Panc1 (cell line): ENCODE data around the gene OPTN. TPM values are rescaled to one million over a fixed set of nuclear protein-coding genes. Genes with fewer than 3 reads are reported as not detected.

Experiments used
- ATAC-seq: fragments of 200-7000 bp; cut with Tn5 transposase; 2 replicates; pipeline ENCODE4 v1.9.1; 2020; ENCODE audit warnings: mild to moderate bottlenecking, moderate library complexity
- BruUV-seq: library from RNA; stranded (reverse); fragments of 400-500 nt; replicated peaks from 2 replicates; lab custom pipeline; 2021; lab: Mats Ljungman, UMichigan
- CTCF ChIA-PET: fragments of 300-600 bp; sonication (Branson Sonifier 250); formaldehyde crosslinking; loops from one replicate; lab custom pipeline; 2022; ENCODE audit warnings: antibody characterized with exemption; lab: Charles Lee
- POLR2A ChIA-PET: fragments of 300-600 bp; sonication (Branson Sonifier 250); formaldehyde crosslinking; loops from one replicate; lab custom pipeline; 2022; ENCODE audit warnings: antibody characterized with exemption; lab: Charles Lee
- DNase-seq: peaks from one replicate; pipeline ENCODE4 v3.0.0-alpha.2; 2010; ENCODE audit warnings: low read depth, low spot score
- H3K27ac ChIP-seq: 2 replicates; pipeline ENCODE4 v1.5.1; 2011; ENCODE audit warnings: mild to moderate bottlenecking, low read length, inconsistent platforms
- H3K27me3 ChIP-seq: fragments of 200-500 bp; sonication (Bioruptor generic); 2 replicates; pipeline ENCODE4 v1.6.0; 2014; ENCODE audit warnings: low read length, inconsistent platforms; ENCODE audit not compliant: control insufficient read depth, insufficient read depth
- H3K36me3 ChIP-seq: fragments of 200-500 bp; sonication (Bioruptor generic); 2 replicates; pipeline ENCODE4 v1.5.1; 2014; ENCODE audit warnings: inconsistent platforms, mild to moderate bottlenecking, low read length, moderate library complexity; ENCODE audit not compliant: control insufficient read depth, insufficient read depth
- H3K4me1 ChIP-seq: 2 replicates; pipeline ENCODE4 v1.5.1; 2011; ENCODE audit warnings: inconsistent platforms, mild to moderate bottlenecking, low read length, moderate library complexity; ENCODE audit not compliant: control insufficient read depth, insufficient read depth
- H3K4me3 ChIP-seq, 2 experiments: 2 replicates each; pipeline ENCODE4 v1.5.1; 2011 to 2012; ENCODE audit warnings: low read depth in 2 of 2, low read length in 2 of 2, mild to moderate bottlenecking in 2 of 2, inconsistent platforms in 1 of 2, moderate library complexity in 1 of 2
- H3K9me3 ChIP-seq: fragments of 200-500 bp; sonication (Bioruptor generic); 2 replicates; pipeline ENCODE4 v1.5.1; 2014; ENCODE audit warnings: low read depth, mild to moderate bottlenecking, inconsistent platforms, low read length, moderate library complexity; ENCODE audit not compliant: control insufficient read depth, insufficient read depth
- CTCF ChIP-seq: fragments of 450-650 bp; IDR thresholded peaks from 2 replicates; pipeline ENCODE4 v1.5.1; 2017; ENCODE audit warnings: mild to moderate bottlenecking
- POLR2AphosphoS5 ChIP-seq: IDR thresholded peaks from 2 replicates; pipeline ENCODE4 v1.6.1; 2012; ENCODE audit warnings: mild to moderate bottlenecking, low read depth, low read length, moderate library complexity
- REST ChIP-seq, 2 experiments: IDR thresholded peaks; 2 replicates each; pipeline ENCODE4 v1.6.1; 2011 to 2012; ENCODE audit warnings: low read depth in 2 of 2, control low read depth in 1 of 2, low read length in 1 of 2, mild to moderate bottlenecking in 1 of 2, moderate library complexity in 1 of 2; ENCODE audit not compliant: insufficient read depth in 1 of 2
- SIN3A ChIP-seq: IDR thresholded peaks from 2 replicates; pipeline ENCODE4 v1.6.1; 2012; ENCODE audit warnings: low read depth, mild to moderate bottlenecking, low read length, moderate library complexity, borderline replicate concordance; ENCODE audit not compliant: insufficient read depth
- TCF7L2 ChIP-seq: IDR thresholded peaks from 2 replicates; pipeline ENCODE4 v1.6.1; 2011; ENCODE audit warnings: mild to moderate bottlenecking, low read depth, low read length, inconsistent platforms
- in situ Hi-C: cut with HindIII; loops from 2 replicates; pipeline ENCODE4 v1.10.0; 2016; ENCODE audit warnings: low sequenced_read_pairs, low pct_unique_long_range_greater_than_20kb
- intact Hi-C: fragments of 100-400 bp; cut with micrococcal nuclease; formaldehyde crosslinking; loops from one replicate; pipeline ENCODE4 v1.10.0; 2022; ENCODE audit not compliant: unreplicated experiment
- total RNA-seq: library from RNA; stranded (reverse); gene quantifications from one replicate; pipeline ENCODE4 v1.2.1, GENCODE V29; 2021; ENCODE audit not compliant: unreplicated experiment

Gene OPTN
- total RNA-seq, 1 experiment from 2014 or later: 66.8 TPM

- intact Hi-C loops: no loop called here
- ATAC-seq (no peak), DNase-seq (no peak)
- in situ Hi-C loops: no loop called here
- Histone ChIP-seq H3K4me1 (no peaks in the 10 kb centered on the region), H3K27ac (no peak overlapping the region), H3K4me3 (no peak overlapping the region), H3K9me3 (no peaks in the 10 kb centered on the region), H3K27me3 (no peaks in the 10 kb centered on the region), H3K36me3 (peaks cover 2% of the 10 kb centered on the region; the same call in 1 of the 2 replicates)
- BruUV-seq: no TSS peak
- TF ChIP-seq CTCF (no peak), POLR2AphosphoS5 (no peak), REST (IDR thresholded peaks at IDR 0.05; ENCODE audit: insufficient read depth in 1 of 2, low read depth in 2 of 2, low read length in 1 of 2) (no peak), TCF7L2 (no peak), SIN3A (no peak)
- ChIA-PET POLR2A (no interaction called here), CTCF (no interaction called here)
Observed at GRCh38 chr10:13187135-13187534, 87.2 kb downstream of the OPTN start.

Other genes starting within 250 kb of the OPTN start
- 0.10 TPM for gene CCDC3, start 98.5 kb upstream of the OPTN start, total RNA-seq
- gene MCM10, start 61.4 kb downstream of the OPTN start, total RNA-seq: 22.8 TPM
- not detected for gene UCMA, start 134.2 kb downstream of the OPTN start, total RNA-seq
- gene PHYH, start 199.9 kb downstream of the OPTN start, total RNA-seq: 41.3 TPM
- gene SEPHS1, start 248.1 kb downstream of the OPTN start, total RNA-seq: 47.1 TPM